ENCODE results near the gene COL18A1.

DNA sequence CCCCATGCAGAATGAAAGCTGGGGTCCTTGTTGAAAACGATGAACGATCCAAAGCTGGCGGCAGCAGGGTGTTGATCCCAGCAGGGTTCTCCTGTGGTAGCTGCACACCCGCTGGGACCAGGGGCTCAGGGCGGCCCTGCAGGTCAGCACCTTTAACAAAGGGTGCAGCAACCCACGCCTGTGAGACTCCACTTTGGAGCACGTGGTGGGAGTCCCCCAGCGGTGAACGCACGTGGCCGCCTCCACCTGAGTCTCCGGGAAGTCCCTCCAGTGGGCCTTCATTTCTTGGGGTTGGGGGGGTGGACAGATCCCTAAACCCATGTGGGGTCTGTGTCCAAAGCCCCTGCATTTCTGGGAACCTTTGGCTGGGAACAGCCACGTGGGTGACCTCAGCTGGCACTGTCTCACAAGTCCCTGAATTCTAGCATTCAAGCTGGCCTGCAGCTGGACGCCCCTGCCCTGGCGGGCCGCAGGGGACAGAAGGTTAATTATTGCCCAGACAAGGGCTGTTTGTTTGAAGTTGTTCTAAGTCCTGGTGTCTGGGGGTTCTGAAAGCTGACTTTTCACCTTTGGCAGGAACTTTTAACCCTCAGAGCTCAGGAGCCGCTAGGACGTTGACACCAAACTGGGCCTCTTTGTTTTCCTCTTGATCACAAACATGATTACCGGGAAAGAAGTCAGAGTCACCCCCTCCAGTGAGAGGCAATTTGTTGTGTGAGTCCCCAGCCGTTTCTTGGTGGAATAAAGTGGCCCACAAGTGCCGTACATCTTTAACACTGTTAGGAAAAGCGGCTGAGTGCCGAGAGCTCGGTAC, 64.5 kb downstream of the COL18A1 start:
- TF ChIP-seq FOXK2 (IDR thresholded peaks at IDR 0.05) (no peak), ELF4 (IDR thresholded peaks at IDR 0.05) (no peak), SUZ12 (IDR thresholded peaks at IDR 0.05) (no peak), SP1 (IDR thresholded peaks at IDR 0.05) (no peak), BHLHE40 (IDR thresholded peaks at IDR 0.05; ENCODE audit: borderline replicate concordance) (no peak), FOXM1 (IDR thresholded peaks at IDR 0.05; ENCODE audit: borderline replicate concordance) (no peak)

Data from HEK293T (cell line).